GM19455 (cell line): ENCODE data around the gene KANSL1L.
"Not testable (repeated sequence)": the region's sequence is repeated elsewhere in the genome, so short reads cannot be mapped to it uniquely, and the experiment has no call there.

ENCODE experiments used
- ATAC-seq: cut with Tn5 transposase; IDR thresholded peaks from one replicate; pipeline ENCODE4 v1.9.1; 2021; ENCODE audit not compliant: unreplicated experiment

KANSL1L gene

GRCh38 chr2:210171309-210172218, at the start of gene KANSL1L:
Gene KANSL1L, minus strand, starts transcription at chr2:210171409. Its CDS starts 16,827 bp downstream, at chr2:210154582.
- ATAC-seq: peak; percentile 74

DNA sequence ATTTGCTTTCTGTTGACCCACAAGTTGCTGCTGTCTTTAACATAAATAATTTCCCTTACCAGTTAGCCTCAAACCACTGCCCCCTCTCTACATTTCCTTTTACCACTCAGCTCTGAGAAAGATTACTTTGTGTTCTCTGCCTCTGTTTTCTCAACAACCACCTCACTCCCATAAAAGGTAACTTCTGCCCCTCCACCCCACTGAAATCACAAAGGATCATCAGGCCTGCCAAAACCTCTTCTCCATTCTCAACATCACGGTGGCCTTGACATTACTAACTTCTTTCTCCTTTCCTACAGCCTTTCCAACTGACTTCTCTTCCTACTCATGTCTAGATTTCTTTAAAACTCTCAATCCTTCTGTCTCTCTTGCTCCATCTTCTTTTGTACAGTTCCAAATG, 43.9 kb upstream of the KANSL1L start:
- no peak for ATAC-seq

- ATAC-seq: no peak
Observed at GRCh38 chr2:210210185-210210584, 39.0 kb upstream of the KANSL1L start.

GRCh38 chr2:210207929-210208328, 36.7 kb upstream of the KANSL1L start:
- ATAC-seq: no peak

- no peak for ATAC-seq
Observed at GRCh38 chr2:210203558-210203957, 32.3 kb upstream of the KANSL1L start.

GRCh38 chr2:210203147-210203546, 31.9 kb upstream of the KANSL1L start:
- ATAC-seq: no peak

- ATAC-seq: no peak
Observed at GRCh38 chr2:210199854-210200253, 28.6 kb upstream of the KANSL1L start.

DNA sequence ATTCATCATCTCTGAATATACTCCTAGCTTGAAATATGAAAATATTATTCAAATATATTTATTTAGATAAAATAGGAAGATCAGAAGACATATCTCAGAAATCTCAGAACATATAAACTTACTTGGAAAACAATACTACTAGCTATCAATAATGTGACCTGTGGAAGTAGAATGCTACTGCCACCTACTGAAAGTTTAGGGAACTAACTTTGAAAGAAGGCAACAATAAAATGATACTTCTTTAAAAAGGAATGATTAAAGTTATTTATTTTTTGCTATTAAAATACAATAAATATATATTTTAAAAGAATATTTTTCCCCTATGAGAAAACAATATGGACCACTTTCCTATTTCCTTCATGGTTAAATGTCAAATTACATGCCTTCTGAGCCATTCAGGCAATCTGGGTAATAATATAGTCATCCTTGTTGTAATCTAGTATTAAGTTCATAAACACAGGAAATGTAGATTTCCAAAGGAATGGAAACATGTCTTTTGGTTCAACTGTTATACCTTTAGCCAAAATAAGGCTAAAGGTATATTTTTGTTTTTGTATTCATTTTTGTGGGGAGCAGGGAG, 28.1 kb upstream of the KANSL1L start:
- peak; percentile 65 for ATAC-seq

GRCh38 chr2:210198326-210198725, 27.1 kb upstream of the KANSL1L start:
- ATAC-seq: no peak

DNA sequence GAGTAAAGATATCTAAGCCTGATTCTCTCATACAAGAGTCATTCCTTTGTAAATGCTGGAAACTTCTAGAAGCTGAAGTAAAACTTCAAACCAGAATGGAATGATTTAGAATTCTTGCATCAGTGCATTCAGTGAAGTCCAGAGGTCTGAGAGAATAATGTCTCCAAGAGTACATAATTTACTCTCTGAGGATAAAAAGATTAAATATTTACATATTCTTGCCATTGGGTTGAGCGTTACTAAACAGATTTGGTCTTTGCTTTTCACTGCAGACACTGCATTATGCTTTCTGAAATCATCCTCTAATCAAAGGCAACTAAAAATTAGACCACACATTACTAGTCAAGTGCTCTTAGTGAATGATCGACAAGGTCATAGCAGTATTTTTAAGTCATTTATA, 26.5 kb upstream of the KANSL1L start:
- no peak for ATAC-seq

DNA sequence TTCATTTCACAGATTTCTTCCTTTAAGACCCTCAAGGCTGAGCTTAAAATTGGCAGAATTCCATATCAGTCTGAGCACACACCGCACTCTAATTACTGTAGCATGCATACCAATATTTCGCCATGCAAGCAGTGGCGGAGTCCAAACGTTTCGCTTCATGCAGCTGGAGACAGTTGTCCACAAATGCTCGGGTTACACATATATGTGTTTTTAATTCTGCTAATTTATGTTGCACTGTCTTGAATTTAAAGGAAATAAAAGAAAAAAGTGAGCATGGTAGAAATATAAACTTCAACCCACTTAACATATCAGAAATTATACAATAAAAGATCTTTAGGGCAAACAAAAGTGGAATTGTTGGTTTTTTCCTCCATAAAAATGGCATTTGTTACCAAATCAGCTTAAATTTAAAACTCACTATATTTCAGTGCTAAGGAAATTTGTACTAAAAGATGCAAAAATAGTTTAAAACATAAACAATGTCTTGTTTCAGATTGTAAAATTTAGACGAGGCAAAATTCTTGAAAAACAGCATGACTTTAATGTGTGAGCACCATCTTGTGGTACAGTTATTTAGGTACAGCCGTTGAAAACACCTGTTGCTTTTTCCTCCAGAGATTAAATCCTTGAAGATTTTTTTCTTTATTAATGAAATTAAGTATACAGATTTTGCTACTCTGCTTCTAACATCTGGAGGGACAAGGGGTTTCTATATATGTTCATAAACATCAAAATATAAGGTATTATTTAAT, 24.1 kb upstream of the KANSL1L start:
- ATAC-seq: no peak

- no peak for ATAC-seq
Observed at GRCh38 chr2:210190345-210190744, 19.1 kb upstream of the KANSL1L start.

GRCh38 chr2:210189452-210190138, 18.4 kb upstream of the KANSL1L start:
- ATAC-seq: no peak

DNA sequence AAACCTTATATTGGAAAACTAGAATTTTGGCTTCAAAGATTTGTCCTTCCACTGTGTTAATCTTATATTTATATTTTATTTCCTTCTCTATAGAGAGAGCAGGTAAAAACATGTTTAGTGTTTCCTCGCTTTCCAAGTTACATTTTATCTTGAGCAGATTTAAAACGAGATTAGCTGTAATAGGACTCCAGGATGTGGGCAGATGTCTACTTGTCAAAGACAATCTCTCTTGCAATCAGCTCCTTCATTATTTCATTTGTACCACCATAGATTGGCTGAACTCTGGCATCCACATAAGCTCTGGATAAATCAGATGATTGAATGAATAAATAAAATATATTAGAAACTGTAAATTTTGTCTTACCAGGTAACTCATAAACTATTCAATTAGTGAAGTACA, 17.5 kb upstream of the KANSL1L start:
- no peak for ATAC-seq

DNA sequence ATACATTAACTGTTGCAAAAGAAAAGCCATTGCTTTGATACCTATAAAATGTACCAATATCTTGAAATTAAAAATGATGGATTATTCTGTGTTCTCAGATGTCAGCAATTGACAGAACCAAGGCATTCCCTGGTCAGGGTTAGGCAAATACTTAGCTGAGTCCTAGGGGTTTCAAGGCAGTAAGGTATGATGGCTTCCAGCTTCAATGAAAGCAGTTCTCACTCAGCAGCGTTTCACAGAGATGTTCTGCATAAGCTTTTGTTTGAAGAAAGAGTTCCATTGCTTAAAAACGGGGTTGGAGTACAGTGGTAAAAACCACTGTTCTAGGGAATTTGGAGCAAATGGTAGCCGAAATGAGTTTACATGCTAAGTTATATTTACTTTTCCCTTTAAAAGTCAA, 17.0 kb upstream of the KANSL1L start:
- no peak for ATAC-seq

- ATAC-seq: not testable (repeated sequence)
Observed at GRCh38 chr2:210183936-210184335, 12.7 kb upstream of the KANSL1L start.

DNA sequence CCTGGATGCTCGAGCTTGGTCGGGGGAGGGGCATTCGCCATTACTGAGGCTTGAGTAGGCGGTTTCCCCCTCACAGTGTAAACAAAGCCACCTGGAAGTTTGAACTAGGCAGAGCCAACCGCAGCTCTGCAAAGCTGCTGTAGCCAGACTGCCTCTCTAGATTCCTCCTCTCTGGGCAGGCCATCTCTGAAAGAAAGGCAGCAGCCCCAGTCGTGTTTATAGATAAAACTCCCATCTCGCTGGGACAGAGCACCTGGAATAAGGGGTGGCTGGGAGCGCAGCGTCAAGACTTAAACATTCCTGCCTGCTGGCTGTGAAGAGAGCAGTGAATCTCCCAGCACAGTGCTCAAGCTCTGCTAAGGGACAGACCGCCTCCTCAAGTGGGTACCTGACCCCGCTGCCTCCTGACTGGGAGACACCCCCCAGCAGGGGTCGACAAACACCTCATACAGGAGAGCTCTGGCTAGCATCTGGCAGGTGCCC, 10.4 kb upstream of the KANSL1L start:
- not testable (repeated sequence) for ATAC-seq

DNA sequence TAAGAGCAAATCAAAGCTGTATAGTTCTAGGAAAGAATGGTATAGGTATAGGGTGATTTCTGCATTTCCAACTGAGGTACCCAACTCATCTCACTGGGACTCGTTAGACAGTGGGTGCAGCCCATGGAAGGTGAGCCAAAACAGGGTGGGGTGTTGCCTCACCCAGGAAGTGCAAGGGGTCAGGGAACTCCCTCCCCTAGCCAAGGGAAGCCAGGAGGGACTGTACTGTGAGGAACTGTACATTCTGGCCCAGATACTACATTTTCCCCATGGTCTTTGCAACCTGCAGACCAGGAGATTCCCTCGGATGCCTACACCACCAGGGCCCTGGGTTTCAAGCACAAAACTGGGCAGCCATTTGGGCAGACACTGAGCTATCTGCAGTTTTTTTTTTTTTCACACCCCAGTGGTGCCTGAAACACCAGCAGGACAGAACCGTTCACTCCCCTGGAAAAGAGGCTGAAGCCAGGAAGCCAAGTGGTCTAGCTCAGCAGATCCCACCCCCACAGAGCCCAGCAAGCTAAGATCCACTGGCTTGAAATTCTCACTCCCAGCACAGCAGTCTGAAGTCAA, 9.9 kb upstream of the KANSL1L start:
- ATAC-seq: not testable (repeated sequence)

DNA sequence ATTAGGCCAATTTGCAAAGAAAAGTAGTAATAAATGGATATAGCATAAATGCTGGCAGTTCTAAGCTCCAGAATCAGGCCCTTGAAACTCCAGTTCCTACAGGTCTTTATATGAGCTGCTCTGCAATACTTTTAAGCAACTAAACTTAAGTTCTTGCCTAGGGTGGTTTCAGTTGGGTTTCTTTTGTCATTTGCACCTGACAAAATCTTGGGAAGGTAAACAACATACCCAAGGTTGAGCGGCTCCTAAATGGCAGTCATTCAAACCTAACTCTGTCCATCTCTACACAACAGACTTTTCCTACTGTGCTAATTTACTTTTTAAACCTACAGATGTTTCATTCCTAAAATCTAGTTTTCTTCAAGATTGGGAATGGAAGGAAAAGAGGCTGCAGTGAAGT, 9.3 kb upstream of the KANSL1L start:
- ATAC-seq: no peak

GRCh38 chr2:210179351-210179990, 8.3 kb upstream of the KANSL1L start:
- no peak for ATAC-seq
